Stromal cell of bone marrow (primary cell): Measurements from ENCODE around the gene TOM1.
"Not testable (repeated sequence)": the region's sequence is repeated elsewhere in the genome, so short reads cannot be mapped to it uniquely, and the experiment has no call there.

Source experiments
- DNase-seq: peaks from one replicate; pipeline ENCODE4 v3.0.0-alpha.2; 2012; ENCODE audit warnings: low read depth

TOM1 gene

GRCh38 chr22:35375031-35375430, 75.3 kb downstream of the TOM1 start:
- DNase-seq: peak; percentile 78

GRCh38 chr22:35375526-35375925, 75.8 kb downstream of the TOM1 start:
- DNase-seq: no peak

- peak; percentile 99 for DNase-seq
Observed at GRCh38 chr22:35376728-35377472, 77.2 kb downstream of the TOM1 start.

- DNase-seq: no peak
Observed at GRCh38 chr22:35377735-35378134, 78.0 kb downstream of the TOM1 start.

- DNase-seq: no peak
Observed at GRCh38 chr22:35378621-35379020, 78.9 kb downstream of the TOM1 start.

- DNase-seq: no peak
Observed at GRCh38 chr22:35379146-35379993, 79.7 kb downstream of the TOM1 start.

DNA sequence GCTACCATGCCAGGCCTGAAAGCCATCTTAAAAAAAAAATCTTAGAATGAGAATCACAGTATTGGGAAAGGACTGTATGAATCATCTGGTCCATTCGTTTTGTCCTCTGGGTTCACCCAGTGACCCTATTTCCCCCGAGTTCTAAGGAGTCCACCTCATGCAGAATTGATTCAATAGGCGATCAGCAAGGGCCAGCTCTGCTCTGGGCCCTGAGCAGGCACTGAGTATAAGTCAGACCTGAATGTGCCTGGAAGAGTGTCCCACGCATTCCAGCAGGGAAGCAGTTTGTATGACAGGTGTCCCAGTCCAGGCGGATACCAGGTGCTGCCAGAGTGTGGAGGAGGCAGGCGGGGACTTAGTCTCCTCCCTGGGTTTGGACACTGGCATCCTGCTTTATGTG, 80.3 kb downstream of the TOM1 start:
- peak; percentile 51 for DNase-seq

DNA sequence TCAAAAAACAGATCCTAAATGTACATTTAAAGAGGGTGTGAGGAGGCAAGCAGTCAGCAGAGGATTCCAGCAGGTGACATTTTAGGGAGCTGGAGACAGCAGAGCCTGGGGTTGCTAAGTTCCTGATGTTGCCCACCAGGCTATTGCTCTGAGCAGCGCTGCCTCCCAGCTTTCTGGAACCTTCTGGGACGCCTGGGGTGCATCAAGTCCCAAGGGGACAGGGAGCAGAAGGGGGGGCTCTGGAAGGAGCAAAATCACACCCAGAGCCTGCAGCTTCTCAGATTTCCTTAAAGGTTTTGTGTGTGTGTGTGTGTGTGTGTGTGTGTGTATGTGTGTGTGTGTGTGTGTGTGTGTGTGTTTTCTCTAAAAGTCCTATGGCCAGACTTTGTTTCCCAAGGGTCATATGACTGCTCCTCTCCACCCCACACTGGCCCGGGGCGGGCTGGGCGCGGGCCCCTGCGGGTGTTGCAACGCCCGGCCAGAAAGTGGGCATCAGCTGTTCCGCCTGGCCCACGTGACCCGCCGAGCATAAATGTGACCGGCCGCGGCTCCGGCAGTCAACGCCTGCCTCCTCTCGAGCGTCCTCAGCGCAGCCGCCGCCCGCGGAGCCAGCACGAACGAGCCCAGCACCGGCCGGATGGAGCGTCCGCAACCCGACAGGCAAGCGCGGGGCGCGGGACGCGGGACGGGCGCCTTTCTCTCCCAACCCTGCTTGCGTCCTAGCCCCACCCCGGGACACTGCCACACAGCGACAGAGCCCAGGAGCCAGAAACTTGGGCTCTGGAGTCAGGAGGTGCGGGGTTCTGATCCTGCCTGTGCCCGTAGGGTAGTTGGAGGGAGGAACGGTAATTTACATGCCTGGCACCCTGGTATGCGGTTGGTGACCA, 81.1 kb downstream of the TOM1 start, which contains the start of gene HMOX1:
HMOX1 (plus strand) TSS at position 560 of the 887 bp plus-strand sequence; CDS start at position 638, 78 bp downstream.
- DNase-seq: peak; percentile 90

GRCh38 chr22:35381424-35382009, 81.8 kb downstream of the TOM1 start:
- DNase-seq: no peak

DNA sequence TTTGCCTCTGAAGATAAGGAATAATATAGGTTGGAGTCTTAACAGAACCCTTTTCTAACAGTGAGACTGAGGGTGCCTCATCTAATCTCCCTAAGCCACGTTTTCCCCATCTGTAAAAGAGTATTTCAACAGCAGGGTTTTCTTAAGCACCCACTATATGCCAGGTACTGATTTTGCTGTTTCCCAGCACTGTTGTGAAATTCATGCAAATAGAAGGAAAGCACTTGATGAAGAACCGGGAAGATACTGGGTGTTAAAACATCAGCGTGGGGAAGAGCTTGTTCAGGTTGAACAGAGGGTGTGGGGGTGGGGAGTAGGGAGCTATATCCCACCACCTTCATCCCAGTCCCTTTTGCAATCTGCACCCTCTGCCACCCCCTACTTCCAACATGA, 84.0 kb downstream of the TOM1 start:
- DNase-seq: no peak

GRCh38 chr22:35384527-35384926, 84.8 kb downstream of the TOM1 start:
- DNase-seq: no peak

GRCh38 chr22:35384975-35385588, 85.4 kb downstream of the TOM1 start:
- no peak for DNase-seq

GRCh38 chr22:35386670-35387288, 87.1 kb downstream of the TOM1 start:
- no peak for DNase-seq

DNA sequence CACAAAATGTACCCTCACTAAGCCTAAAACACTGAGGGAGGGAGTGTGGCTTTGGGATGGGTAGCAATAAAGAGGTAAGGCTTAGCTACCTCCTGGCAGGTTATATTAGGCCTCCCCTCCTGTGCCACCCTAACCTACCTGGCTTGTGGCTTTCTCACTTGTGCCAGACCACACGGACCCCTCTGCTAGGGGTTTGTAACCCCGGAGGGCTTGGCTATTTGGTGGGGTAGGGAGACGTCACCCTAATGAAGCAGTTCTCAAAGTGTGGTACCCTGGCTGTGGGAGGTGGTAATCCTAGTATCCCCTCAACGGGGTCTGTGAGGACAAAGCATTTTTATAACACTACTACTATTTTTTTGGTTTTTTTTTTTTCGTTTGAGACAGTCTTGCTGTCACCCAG, 91.2 kb downstream of the TOM1 start:
- no peak for DNase-seq

DNA sequence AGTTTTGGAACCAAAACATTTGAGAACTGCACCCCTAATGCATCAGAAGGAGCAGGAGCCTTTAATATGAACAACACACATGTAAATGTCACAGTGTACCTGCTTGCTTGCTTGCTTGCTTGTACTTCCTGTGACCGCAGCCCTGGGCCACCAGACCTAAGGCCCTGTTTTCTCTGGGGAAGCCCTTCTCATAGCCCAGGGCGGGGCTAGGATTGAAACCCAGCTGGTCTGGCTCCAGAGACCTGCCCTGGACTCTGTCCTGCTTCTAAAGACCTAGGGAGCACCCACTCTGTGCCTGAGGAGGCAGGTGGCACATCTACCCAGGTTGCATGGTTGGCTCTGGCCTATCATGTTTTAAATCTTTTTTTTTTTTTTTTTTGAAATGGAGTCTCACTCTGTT, 92.7 kb downstream of the TOM1 start:
- DNase-seq: no peak

DNA sequence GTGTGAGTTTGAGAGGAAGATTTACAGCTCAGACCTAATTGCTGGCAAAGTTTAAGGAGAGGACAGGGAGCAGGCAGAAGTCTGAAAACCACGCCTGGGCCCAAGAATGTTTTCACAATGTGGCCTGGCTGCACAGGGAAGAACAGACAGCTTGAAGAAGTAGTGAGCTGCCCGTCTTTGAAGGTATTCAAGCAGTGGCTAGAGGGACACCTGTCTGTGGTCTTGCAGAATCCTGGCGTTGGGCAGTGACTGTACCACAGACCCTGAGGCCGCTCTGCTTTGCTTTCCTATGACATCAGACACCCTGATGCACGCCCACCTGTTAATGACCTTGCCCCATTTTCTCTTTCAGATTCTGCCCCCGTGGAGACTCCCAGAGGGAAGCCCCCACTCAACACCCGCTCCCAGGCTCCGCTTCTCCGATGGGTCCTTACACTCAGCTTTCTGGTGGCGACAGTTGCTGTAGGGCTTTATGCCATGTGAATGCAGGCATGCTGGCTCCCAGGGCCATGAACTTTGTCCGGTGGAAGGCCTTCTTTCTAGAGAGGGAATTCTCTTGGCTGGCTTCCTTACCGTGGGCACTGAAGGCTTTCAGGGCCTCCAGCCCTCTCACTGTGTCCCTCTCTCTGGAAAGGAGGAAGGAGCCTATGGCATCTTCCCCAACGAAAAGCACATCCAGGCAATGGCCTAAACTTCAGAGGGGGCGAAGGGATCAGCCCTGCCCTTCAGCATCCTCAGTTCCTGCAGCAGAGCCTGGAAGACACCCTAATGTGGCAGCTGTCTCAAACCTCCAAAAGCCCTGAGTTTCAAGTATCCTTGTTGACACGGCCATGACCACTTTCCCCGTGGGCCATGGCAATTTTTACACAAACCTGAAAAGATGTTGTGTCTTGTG, 93.7 kb downstream of the TOM1 start:
- no peak for DNase-seq

DNA sequence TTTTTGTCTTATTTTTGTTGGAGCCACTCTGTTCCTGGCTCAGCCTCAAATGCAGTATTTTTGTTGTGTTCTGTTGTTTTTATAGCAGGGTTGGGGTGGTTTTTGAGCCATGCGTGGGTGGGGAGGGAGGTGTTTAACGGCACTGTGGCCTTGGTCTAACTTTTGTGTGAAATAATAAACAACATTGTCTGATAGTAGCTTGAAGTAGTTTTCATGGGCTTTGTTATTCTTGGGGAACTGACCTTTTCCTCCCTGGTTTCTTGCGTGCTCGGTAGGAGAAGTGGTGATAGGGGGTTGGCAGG, 94.3 kb downstream of the TOM1 start:
- no peak for DNase-seq

DNA sequence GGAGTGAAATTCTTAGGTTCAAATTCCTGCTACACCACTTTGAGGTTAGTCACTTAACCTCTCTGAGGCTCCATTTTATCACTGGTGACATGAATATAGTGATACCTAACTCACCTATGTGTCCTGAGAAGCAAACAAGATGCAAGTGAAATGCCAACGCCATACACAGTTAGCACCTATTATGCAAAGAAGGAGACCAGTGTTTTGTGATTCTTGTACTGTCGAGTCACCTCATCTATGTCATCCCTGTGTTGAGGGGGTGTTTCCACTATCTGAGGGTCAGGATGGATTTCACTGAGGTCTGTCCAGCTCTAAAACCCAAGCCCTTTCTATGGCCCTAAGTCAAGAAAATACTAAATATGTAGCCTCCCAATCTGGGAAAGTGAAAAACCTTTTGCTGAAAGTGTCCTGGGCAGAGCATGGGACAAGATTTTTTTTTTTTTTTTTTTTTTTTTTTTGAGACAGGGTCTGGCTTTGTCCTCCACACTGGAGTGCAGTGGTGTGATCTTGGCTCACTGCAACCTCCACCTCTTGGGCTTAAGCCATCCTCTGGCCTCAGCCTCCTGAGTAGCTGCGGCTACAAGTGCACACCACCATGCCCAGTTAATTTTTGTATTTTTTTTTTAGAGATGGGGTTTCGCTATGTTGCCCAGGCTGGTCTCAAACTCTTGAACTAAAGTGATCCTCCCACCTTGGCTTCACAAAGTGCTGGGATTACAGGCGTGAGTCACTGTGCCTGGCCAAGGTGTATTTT, 95.3 kb downstream of the TOM1 start:
- no peak for DNase-seq

DNA sequence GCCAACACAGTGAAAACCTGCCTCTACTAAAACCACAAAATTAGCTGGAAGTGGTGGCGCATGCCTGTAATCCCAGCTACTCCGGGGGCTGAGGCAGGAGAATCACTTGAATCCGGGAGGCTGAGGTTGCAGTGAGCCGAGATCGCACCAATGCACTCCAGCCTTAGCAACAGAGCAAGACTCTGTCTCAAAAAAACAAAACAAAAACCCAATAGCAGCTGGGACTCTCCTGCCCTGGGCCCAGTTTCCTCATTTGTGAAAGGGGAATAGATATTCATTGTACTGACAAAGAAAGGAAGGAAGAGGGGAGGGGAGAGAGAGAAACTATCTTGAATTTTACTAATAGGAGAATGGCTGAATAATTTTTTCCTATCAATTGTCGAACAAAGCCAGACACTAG, 96.9 kb downstream of the TOM1 start:
- not testable (repeated sequence) for DNase-seq
